ENCODE results near the gene RPS6KA2.

RPS6KA2 gene

GRCh38 chr6:166633732-166634535, 6.9 kb upstream of the RPS6KA2 start:
- no peak for DNase-seq

DNA sequence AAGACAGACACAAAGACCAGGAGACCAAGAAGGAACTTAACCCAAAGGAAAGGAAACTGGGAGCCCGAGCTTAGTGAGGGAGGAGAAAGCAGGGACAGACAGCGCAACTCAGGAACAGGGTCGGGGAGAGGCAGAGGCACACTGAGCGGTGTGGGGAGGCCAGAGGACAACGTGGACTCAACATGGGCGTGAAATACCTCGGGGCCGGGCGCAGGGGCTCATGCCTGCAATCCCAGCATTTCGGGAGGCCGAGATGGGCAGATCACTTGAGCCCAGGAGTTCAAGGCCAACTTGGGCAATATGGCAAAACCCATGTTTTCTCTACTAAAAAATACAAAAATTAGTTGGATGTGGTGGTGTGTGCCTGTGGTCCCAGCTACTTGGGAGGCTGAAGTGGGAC, 5.7 kb upstream of the RPS6KA2 start:
- no peak for DNase-seq

DNA sequence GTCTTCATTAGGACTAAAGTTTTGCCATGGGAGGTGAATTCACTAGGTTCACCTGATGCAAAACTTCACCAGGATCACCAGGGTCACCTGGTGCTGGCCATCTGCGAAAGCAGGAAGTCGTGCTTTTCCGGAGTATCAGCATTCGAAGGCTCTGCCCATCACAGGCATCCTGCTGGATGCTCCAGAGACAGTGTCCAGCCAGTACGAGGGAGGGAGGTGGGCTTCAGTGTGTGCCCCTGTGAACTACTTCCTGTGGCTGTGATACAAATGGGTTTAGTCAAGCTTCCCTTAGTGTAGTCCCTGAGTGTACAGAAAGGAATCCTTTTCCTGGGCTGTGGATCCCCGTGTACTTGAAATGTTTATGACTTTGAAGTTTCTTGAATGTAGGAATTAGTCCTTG, 3.4 kb upstream of the RPS6KA2 start:
- DNase-seq = no peak

DNA sequence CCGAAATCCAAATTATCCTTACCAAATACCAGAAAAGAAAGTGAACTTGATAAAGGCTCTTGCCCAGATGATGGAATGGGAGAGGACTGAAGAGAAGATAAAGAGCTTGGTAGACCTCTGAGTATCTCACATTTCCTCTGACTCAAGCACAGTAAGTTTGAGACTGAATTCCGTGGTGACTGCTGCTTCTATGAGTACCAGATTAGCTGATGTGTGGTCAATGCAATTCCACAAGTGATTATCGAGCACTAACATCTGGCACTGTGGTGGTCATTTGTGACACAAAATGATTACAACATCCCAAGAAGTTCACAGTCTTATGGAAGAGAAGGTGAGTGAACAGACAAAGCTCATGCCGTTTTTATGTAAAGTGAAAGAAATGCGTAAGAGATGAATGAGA, 2.6 kb upstream of the RPS6KA2 start:
- DNase-seq = no peak

GRCh38 chr6:166627875-166628801, 1.1 kb upstream of the RPS6KA2 start:
- peak; percentile 55 for DNase-seq

DNA sequence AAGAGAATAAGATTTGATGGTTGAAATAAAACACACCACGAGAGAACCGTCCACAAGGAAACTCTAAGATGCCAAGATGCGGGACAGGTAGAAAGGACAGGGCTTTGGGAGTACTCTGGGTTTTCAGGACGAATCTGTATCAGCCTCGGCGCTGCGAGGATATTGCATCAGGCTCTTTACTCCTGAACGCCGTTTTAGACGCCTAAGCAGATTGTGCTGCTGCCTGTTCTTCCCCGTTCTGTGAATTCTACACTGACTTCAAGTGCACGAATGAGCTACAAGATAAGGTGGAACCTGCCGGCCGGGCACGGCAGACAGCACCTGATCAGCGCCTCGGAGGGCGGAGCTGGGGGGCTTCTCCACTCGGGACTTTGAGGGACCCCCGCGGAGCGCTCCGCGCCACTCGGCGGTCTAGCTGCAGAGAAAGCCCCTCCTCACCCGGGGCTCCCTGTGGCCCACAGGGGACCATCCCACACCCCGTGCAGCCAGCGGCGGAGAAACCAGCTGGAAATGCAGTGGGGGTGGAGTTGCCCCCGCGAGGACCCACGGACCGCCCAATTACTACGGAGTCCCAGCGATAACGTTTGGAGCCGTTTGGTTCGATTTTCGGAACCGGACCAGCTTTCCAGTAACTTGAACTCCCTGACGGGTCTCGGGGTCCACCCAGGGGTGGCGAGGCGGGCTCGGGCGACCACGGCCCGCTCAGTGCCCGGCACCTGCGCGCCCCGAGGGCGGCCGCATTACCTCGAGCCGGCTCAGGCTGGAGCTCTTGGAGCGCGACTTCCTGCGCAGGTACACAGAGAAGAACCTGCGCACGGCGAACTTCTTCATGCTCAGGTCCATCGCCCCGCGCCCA, 646 bp downstream of the RPS6KA2 start:
- peak; percentile 39 for DNase-seq

GRCh38 chr6:166625356-166625755, 1.7 kb downstream of the RPS6KA2 start:
- DNase-seq = no peak

- DNase-seq = no peak
Observed at GRCh38 chr6:166624275-166624674, 2.8 kb downstream of the RPS6KA2 start.

DNA sequence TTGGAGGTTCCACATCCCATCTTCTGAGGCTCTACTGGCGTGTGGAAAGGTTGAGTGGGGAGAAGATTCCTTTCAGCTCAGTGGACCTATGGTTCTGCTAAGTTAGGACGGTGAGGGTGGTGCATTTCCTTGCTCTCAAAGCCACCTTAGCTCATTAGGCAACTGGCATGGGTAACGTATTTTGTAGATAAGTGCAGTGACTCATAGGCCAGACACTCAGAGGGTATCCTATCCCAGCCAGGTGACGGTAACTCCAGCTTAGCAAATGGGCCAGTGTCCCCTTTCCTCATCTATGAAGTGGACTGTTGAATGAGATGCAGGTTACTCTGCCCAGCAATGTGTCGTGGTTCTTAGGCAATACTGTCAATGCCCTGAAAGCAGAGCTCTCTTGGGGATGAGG, 3.7 kb downstream of the RPS6KA2 start:
- no peak for DNase-seq

DNA sequence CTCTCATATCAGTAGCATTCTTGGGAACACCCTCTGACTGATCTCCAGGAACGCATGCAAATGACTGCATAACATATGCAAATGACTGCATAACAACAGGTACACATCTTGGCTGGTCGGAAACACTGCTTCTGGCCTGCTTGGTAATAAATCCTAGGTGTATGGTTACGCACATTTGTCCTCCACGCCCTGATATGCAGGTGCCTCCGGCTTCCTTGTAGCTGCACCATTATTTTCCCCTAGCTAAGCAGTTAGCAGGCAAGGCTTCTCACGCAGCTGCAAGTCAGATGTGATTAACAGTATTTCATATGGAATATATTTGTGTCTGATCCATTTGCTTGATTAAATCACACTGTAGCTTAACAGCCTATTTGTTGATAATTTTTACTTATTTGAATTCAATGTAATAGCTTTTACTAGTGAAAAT, 5.9 kb downstream of the RPS6KA2 start:
- DNase-seq = no peak

DNA sequence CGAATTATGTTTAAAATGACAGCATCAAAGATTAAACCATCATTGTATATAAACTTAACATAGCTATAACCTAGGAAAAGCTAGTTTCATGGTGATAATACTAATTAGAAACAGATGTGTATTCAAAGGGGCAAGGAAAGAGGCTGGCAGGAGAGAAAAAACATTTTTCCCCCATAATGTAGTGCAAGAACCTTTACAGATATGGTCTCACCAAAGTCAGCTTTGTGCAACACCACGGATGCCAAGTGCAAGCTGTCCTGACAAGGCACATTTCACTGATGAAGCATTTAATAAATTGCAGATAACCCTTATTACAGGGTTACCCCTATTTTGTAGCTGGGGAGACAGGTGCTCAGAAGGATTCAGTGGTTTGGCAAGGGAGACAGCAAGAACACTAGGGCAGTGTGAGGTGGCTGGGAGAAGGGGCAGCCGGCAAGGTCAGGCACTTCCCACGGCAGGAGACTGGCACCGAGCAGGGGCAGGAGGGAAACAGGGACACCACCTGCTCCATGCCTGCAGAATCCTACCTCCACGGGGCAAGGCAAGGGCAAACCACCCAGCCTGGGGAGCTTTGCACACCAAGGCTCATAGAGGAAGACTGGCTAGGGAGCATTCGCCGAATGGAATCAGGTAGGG, 6.5 kb downstream of the RPS6KA2 start:
- no peak for DNase-seq

- no peak for DNase-seq
Observed at GRCh38 chr6:166619912-166620311, 7.1 kb downstream of the RPS6KA2 start.

DNA sequence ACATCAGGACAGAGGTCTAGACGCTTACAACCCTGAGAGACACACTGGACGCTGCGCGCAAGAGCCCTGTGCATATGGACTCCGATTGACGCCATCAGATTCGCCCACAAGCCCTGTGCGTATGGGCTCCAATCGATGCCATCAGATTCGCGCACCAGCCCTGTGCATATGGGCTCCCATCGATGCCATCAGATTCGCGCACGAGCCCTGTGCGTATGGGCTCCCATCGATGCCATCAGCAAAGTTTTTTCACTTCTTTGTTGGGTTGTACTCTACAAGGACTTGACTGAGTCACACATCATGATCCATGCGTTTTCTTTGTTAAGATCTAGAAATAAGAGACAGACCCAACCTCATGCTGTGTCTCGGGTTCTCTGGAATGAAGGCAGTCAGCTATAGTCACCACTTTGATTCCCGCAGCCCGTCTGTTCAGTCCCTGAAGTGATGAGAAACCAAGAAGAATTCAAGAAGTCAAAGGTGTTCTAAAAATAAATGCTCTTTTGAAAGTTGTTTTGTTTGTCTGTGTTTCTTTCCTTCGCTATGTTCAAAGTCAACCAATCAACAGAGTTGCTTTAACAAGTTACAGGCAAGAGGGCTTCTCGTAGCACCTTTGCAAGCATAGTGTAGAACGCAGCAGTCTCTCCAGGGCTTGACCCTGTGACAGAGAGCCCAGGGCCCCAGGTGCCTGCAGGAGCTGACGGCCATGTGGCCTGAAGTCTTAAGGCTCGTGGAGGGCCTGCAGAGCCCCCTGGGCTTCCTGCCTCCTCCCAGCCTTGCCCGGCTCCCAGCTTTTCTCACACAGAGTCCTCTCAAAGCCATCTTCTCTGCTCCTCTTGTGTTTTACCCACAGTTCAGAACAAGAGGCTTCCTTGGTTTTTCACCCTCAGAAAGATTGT, 7.9 kb downstream of the RPS6KA2 start:
- DNase-seq = no peak

DNA sequence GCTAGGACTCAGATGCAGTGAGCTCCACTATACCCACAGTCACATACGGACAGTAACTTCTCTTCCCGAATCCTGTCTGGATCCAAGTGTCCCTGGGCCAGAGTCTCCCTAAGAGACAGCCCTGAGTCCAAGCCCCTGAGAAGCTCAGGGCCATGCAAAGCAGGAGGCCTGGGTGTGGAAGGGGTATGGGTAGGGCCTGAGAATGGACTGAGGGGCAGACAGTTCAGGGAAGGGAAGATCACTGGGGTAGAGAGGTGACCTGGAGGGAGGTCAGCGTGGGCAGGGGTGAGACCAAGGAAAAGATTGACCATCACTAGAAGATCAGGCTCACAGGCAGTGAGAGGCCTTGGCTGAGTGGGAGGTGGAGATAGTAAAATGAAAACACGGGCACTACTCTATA, 8.8 kb downstream of the RPS6KA2 start:
- no peak for DNase-seq

GRCh38 chr6:166617359-166617758, 9.7 kb downstream of the RPS6KA2 start:
- no peak for DNase-seq

DNA sequence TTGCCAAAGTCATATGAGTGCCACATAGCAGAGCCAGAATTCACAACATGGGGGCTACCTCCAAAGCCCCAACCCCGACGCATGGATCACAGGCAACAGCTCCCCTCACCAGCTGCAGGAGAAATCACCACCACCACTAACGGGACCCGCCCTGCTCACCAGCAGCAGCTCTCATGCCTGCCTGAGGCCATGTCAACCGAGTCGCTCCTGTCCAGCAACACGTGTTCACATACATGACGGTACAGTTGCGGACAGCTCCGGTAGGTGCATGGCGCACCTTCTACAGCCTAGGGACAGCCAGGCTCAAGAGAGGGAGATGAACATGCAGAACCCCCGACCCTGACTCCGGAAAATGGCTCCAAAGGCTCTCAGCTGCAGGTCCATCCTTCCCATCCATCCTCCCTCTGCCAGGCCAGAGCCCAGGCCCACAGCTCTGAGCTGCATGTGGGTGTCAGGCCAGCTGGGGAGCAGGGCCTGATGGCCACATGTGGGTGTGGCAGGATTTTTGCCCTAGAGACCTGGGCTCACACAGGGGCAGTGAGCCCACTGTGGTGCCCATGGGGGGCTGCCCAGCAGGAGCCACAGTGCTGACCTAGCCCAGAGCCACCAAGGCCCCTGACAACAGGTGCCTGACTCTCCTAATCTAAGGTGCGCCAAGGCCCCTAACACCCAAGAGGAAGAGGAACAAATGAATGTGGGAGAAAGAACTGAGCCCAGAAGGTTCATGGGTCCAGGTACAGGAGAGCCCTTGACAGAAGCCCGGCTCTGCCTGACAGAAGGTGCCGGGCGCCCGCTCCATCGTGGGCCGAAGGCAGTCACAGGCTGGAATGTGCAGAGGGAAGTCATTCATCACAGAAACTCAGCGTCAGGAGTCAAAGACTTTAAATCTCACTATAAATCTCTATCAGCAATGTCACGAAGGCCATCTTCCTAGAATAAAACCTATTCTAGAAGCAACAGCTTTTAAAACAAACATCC, 10.5 kb downstream of the RPS6KA2 start:
- DNase-seq = no peak

- DNase-seq = no peak
Observed at GRCh38 chr6:166615059-166615770, 11.8 kb downstream of the RPS6KA2 start.

DNA sequence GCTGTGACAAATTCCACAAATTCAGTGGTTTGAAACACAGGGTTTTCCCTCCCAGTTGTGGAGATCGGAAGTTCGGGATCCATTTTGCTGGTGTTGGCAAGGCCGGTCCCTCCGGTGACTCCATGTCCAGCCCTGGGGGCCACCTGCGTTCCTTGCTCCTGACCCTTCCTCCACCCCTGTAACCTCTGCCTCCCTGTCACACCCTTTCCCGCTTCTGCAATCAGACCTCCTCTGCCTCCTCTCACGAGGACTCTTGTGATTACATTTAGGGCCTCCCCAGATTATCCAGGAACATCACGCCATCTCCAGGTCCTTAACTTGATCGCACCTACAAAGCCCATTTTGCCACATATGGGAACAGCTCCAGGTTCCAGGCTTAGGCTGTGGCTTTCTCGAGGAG, 12.5 kb downstream of the RPS6KA2 start:
- DNase-seq = no peak

- no peak for DNase-seq
Observed at GRCh38 chr6:166614171-166614583, 12.9 kb downstream of the RPS6KA2 start.

All from activated naive CD4-positive, alpha-beta T cell treated with anti-CD3 and anti-CD28 coated beads, Interleukin-2, amount 50 U/mL, for 16 hours (primary cell).